NCI-H1105 treated with DMSO at 0.1 percent for 48 hours (cell line): ENCODE measurements around the gene P2RY12.

Source experiments
- DNase-seq: peaks from one replicate; lab custom pipeline; 2025; lab: John Stamatoyannopoulos, UW

P2RY12 gene

GRCh38 chr3:151346292-151346691, 38.3 kb downstream of the P2RY12 start:
- no peak for DNase-seq

- DNase-seq = no peak
These were observed 38.7 kb downstream of the P2RY12 start for GRCh38 chr3:151345859-151346258.

GRCh38 chr3:151331696-151332095, 52.9 kb downstream of the P2RY12 start:
- DNase-seq = no peak

GRCh38 chr3:151330899-151331298, 53.7 kb downstream of the P2RY12 start:
- no peak for DNase-seq

- no peak for DNase-seq
These were observed 54.2 kb downstream of the P2RY12 start for GRCh38 chr3:151330379-151330778.

GRCh38 chr3:151329363-151329762, 55.2 kb downstream of the P2RY12 start, which contains the start of gene P2RY13:
TSS of gene P2RY13 (minus strand) at chr3:151329549. CDS start at chr3:151329528, 21 bp downstream.
- DNase-seq = no peak

GRCh38 chr3:151328298-151328995, 56.1 kb downstream of the P2RY12 start:
- DNase-seq = no peak

- peak; percentile 56 for DNase-seq
These were observed 56.9 kb downstream of the P2RY12 start for GRCh38 chr3:151327571-151328198.

- DNase-seq = no peak
These were observed 62.0 kb downstream of the P2RY12 start for GRCh38 chr3:151322511-151322910.

- no peak for DNase-seq
These were observed 63.0 kb downstream of the P2RY12 start for GRCh38 chr3:151321526-151321925.

GRCh38 chr3:151320131-151320530, 64.4 kb downstream of the P2RY12 start:
- no peak for DNase-seq

- no peak for DNase-seq
These were observed 64.9 kb downstream of the P2RY12 start for GRCh38 chr3:151319628-151320027.

GRCh38 chr3:151318991-151319390, 65.6 kb downstream of the P2RY12 start:
- no peak for DNase-seq

- no peak for DNase-seq
These were observed 66.2 kb downstream of the P2RY12 start for GRCh38 chr3:151318313-151318712.

- DNase-seq = no peak
These were observed 68.1 kb downstream of the P2RY12 start, which contains the start of gene GPR87 for GRCh38 chr3:151316267-151316991. TSS of gene GPR87 (minus strand) at chr3:151316820. CDS start at chr3:151300100, 16,720 bp downstream.

- no peak for DNase-seq
These were observed 68.7 kb downstream of the P2RY12 start for GRCh38 chr3:151315846-151316245.

GRCh38 chr3:151315136-151315535, 69.4 kb downstream of the P2RY12 start:
- DNase-seq = no peak

GRCh38 chr3:151314593-151314992, 70.0 kb downstream of the P2RY12 start:
- no peak for DNase-seq

GRCh38 chr3:151314137-151314536, 70.4 kb downstream of the P2RY12 start:
- DNase-seq = no peak

GRCh38 chr3:151312972-151313371, 71.6 kb downstream of the P2RY12 start:
- no peak for DNase-seq

GRCh38 chr3:151309566-151309965, 75.0 kb downstream of the P2RY12 start:
- no peak for DNase-seq

GRCh38 chr3:151307583-151308488, 76.7 kb downstream of the P2RY12 start:
- DNase-seq = no peak
